Stimulated activated CD4-positive, alpha-beta T cell treated with anti-CD3 and anti-CD28 coated beads, TNF-alpha, amount 100 ng/mL, for 4 hours (primary cell): ENCODE results near the gene CDKAL1.
"Not testable (repeated sequence)": the region's sequence is repeated elsewhere in the genome, so short reads cannot be mapped to it uniquely, and the experiment has no call there.

Experiments
- DNase-seq, 3 experiments: peaks; one replicate each; pipeline ENCODE4 v3.0.0-alpha.2; 2020; ENCODE audit warnings: low read depth in 3 of 3

Gene CDKAL1

DNA sequence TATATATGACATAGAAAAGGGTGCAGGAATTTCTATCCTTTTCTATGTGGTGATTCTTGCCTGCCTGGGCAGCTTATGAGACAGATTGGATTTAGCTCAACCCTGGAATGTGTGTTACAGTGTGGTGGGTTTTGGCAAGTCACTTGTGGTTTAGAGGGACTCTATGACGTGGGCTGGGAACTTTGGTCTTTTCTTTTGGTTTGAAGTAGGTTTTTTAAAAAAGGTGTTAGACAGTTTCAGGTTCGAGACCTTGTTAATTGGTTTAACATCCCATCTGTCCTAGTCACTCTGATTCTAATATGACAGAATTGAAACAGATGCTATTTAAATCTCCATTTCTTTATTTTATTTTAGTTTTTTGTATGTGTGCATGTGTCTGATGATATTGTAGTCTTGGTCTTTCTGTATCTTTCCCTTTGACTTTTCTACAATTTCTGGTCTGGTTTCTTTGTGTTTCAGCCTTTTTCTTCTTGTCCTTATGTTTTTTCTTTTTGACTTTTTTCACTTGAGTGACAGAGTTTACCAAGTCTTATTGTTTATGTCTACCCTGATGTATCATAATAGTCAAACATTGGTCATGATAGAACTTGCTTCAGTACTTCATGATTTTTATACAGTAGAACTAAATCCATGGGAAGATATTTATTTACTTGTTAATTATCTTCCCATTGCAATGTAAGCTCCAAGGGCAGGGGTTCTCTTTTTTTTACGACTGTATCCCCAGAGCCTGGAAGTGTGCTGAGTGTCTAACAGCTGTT lies 174.3 kb downstream of the CDKAL1 start:
- no peak for DNase-seq

DNA sequence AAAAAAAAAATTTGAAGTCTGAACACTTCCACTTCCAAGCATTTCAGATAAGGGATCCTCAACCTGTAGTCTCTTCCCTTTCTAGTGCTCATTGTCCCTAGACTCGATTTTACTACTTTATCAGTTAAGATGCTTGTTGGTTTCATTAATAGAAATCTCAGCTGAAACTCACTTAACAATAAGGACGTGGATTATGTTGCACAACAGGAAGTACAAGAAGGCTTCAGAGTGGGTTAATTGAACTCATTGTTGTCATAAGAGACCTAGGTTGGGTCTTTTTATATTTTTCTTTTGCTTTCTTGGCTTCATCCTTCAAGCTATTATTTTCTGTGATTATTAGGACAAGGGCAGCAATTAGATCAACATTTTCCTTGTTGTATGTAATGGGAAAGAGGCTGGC lies 175.2 kb downstream of the CDKAL1 start:
- no peak for DNase-seq

DNA sequence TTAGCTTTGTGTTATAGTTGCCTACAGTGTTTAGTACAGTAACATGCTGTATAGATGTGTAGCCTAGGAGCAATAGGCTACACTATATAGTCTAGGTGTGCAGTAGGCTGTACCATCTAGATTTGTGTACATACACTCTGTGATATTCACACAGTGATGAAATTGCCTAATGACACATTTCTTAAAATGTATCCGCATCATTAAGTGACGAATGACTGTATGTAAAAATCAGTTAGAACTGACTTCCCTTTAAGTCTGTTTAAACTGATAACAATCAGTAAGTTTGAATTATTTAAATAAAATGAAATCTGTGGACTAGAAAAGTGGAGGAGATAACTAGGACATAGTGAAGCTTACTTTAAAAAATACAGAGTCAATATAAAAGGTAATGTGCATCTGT lies 176.1 kb downstream of the CDKAL1 start:
- no peak for DNase-seq

DNA sequence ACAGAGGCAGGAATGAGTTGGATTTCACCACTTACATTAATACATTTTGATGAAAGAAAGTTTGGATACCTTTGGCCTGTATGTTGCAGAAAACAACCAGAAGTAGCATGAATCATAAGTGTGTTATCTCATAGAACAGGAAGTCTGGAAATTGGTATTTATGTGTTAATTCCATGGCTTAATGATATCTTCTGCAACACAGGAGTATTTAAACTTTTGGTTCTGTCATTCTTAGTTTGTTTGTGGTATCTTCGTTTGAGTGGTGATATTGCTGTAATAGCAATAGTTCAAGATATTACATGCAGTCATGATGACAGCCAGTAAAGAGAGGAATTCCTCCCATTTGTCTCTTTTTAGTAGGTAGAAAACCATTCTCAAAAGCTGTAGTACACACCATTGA lies 177.3 kb downstream of the CDKAL1 start:
- no peak for DNase-seq

DNA sequence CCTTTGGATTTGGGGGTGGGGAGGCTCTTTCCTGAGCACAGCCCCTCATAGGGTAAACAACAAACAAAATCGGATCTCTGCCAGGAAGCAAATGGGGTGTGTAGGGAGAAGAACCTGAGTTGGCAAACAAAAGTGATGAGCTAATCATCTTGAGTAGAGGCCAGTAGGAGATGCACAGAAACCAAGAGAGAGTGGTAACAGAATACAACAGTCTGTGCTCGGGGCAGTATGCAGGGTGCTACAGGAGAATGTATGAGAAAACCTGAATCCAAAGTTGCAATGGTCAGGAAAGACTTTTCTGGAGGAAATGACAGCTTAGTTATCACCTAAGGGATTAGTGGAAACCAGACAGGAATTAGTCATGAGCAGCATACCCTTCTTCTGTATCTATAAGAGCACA lies 177.8 kb downstream of the CDKAL1 start:
- no peak for DNase-seq

DNA sequence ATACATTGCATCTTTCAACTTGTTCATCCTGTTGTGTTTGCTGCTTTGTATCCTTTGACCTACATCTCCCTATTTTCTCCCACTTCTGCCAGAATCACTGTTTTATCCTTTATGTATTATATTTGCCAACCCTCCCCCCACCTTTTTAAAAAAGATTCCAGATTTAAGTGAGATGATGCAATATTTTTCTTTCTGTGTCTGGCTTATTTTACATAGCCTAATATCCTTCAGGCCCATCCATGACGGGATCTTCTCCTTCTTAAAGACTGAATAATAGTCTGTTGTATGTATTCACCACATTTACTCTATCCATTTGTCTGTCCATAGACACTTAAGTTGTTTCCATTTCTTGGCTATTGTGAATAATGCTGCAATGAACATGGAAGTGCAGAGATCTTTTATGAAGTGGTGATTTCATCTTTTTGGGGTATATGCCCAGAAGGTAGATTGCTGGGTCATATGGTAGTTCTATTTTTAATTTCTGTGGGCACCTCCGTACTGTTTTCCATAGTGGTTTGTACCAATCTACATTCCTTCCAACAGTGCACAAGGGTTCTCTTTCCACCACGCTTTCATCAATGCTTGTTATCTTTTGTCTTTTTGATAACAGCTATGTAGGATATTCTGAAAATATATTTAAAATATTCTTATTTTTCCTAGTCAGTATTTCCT lies 181.0 kb downstream of the CDKAL1 start:
- no peak for DNase-seq

DNA sequence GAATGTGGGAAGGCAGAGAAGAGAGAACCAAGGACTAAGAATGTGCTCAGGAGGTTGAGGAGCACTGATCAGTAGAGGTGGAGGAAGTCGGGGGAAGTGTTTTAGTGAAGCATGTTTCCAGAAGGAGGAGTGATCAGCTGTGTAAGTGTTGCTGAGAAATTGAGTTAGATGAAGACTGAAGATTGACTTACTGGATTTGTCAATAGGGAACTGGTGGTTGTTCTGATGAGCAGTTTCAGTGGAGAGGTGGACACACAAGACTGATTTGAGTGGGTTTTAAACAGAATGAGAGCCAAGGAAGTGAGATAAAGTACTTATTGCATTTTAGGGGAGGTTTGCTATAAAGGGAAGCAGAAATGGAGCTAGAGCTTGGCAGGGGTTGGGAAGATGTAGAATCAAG lies 182.6 kb downstream of the CDKAL1 start:
- no peak for DNase-seq

DNA sequence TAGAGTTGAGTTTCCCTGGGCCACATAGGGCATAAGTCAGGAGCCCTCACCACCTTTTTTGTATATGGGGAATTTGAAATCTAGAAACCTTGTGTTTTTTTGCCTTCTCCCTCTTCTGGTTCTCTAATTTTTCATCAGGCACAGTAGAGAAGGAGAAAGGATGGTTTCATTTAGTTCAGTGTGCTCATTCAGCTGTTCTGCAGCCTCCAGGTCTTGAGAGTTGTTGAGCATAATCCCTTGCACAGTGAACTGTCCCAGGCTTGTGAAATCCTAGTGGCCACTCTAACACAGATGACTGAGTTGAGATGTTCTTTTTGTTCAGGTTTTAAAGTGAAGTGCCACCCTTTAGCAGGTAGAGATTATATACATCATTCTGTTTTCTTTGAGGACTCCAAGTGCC lies 183.5 kb downstream of the CDKAL1 start:
- no peak for DNase-seq

DNA sequence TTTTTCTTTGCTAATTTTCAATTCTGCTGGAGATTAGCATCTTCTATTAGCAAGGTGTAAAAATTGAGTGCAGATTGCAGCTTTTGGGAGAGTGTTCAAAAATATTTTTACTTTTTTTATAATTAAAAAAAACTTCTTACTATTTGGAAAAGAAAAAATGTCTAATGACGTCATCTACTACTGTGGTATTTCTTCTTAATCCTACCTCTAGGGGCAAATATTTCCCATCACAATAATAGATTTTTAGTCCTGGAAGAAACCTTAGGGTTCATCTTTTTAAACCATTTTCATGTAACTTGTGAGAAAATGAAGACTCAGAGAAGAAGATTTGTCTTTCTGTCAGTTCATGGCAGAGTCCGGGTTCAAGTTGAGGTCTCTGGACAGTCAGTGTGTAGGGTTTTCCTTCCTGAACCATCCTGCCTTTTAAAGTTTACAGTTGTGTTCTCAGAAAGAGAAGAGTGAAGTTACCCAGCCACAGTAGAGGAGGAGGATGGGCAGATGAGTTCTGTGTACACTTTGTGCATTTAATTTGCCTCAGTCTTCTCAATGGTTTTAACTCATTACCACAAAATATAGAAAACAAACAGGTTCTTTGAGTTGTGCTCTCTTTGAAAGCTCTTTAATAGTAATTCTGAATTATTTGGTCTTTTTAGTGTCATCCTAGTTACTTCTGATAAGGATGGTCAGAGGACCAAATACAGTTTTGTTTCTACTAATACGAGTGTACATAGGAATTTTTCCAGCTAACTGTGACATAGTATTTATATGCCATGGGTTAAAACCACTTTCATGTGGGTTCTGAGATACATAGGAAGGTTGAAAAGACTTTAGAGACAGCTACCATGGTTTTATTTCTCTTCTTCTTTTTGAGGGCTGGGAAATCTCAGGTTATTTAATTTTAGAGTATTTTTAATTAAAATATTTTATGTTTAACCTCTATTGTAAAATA lies 184.7 kb downstream of the CDKAL1 start:
- DNase-seq, result no peak

DNA sequence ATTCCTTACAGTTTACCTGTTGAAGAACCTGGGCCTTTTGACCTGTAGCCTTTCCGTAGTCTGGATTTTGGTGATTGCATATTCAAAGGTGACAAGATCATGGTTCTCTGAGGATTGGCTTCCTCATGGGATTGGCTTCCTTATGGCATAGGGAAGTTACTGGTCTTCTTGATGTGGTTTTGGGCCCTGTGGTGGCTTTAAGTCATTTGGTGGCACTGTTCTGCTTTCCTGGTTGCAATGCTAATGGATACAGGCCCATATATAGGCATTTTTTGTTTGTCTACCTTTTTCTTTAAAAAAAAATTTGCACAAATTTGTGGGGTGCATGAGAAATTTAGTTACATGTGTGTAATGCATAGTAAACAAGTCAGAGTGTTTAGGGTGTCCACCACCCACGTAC lies 185.7 kb downstream of the CDKAL1 start:
- no peak for DNase-seq

DNA sequence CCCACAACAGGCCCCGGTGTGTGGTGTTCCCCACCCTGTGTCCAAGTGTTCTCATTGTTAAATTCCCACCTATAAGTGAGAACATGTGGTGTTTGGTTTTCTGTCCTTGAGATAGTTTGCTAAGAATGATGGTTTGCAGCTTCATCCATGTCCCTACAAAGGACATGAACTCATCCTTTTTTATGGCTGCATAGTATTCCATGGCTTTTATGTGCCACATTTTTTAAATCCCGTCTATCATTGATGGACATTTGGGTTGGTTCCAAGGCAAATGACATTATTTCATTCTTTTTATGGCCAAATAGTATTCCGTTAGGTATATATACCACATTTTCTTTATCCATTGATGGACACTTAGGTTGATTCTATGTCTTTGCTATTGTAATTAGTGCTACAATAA lies 186.9 kb downstream of the CDKAL1 start:
- DNase-seq, result not testable (repeated sequence)

DNA sequence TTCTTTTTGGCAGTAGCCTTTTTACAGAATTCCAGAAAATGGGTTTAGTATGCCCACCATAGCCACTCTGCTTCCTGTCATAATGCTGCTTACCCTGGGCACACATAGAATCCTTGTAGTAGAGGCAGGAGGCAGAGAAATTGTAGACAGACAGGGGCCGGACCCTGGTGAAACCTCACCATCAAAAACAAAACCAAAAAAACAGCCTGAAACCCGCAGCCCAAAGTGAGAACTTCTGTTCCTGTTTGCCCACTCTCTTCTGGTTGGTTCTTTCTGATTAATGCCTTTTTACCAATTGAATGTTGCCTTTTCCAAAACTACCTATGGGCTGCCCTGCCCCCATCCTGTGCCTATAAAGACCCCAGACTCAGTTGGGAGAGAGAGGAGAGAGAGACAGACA lies 188.2 kb downstream of the CDKAL1 start:
- DNase-seq, result no peak

DNA sequence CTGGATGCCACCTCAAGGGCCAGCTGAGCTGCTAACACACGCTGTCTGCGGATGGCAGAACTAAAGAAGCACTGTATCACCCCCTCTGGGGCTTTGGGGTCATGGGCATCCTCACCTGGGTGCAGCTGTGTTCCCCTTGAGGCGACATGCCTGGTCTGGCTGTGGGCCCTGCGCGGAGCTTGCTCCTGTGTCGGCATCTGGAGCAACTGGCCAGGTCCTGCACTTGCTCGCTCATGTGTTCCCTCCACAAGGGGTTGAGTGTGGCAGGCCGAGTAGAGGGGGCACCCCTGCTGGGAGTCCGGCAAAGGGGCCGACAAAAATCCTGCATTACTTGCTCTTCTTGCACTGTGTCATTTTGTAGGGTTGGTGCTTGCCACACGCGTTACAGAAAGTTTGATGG lies 189.0 kb downstream of the CDKAL1 start:
- DNase-seq, result no peak

DNA sequence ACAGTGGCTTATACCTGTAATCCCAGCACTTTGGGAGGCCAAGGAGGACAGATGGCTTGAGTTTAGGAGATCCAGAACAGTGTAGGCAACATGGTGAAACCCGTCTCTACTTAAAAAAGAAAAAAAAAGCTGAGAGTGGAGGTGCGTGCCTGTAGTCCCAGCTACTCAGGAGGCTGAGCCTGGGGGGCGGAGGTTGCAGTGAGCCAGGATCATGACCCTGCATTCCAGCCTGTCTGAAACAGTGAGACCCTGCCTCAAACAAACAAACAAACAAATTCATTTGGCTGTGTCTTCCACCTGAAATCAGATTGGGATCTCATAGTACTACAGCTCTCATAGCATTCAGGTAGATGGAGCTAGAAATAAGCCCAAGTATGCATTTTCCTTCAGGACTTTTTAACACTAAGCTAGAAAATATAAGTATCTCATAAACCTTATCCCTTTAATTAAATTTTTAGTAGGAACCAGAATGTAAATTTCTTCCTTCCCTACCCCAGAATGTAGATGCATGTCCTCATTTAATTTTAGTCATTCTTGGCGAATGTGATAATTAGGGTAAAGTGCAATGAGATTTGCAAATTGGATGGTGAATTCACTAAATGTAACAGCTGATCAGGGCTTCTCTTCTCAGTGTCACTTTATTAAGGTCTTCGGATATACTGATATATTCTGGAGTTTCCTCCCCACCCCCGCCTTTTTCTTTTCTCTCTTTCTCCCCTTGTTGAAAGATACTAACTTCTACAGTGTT lies 190.4 kb downstream of the CDKAL1 start:
- no peak for DNase-seq

DNA sequence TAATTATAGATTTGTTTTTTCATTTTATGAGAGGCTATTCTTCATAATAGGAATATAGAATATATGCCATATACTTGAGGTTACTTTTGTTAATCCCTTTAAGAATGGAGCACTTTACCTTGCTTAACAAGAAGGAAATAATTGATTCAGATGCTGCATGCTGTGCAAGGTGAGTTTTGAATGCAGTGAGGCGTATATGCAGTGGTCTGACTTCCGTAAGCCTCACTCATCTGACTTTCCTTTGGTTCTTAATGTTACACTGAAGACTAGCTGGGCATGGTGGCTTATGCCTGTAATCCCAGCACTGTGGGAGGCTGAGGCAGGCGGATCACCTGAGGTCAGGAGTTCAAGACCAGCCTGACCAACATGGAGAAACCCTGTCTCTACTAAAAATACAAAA lies 191.0 kb downstream of the CDKAL1 start:
- DNase-seq, result not testable (repeated sequence)

DNA sequence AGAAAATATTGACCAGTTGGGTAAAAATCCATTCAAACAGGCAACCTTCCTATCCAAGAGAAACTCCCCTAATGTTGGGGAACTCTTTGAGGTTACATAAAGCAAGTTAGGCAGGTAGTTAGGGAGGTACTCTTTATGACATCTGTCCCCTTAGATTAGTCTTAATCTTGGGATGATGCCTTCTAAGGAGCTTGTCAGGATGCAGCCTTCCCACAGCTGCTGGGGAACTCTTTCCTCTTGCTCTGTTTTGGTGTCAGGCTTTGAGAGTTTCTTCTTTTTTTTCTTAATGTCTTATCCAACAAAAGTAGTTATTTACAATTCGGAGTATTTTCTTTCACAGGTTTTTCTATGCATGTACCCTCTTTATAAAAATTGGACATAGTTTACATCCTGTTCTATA lies 194.8 kb downstream of the CDKAL1 start:
- no peak for DNase-seq

DNA sequence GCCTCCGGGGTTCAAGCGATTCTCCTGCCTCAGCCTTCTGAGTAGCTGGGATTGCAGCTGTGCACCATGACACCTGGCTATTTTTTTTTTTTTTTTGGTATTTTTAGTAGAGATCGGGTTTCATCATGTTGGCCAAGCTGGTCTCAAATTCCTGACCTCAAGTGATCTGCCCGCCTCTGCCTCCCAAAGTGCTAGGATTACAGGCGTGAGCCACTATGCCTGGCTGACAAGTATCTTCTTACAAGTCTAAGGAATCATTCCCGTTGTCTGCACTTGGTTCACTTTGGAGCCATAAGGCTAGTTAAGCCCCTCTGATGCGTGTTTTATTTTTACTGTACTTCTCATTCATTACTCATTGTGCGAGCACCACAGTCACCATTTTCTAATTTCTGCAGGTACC lies 198.1 kb downstream of the CDKAL1 start:
- DNase-seq, result not testable (repeated sequence)

DNA sequence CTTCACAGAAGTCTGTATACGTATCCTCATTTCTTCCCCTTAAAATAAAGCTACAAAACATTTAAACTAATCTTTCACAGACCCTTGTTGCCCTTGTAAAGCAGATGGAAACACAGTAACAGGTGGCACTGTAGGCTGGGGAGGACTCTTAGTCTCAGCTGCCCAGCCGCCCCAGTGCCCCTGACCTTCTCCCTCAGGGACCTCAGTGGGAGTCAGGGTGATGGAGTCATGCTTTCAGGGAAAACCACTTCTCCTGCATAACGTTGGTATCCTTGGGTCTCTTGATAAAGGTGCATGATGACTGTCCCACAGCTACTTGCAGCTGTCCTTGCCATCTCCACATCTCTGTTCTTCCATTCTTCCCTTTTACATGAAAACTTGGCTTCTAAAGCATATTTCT lies 198.6 kb downstream of the CDKAL1 start:
- no peak for DNase-seq

DNA sequence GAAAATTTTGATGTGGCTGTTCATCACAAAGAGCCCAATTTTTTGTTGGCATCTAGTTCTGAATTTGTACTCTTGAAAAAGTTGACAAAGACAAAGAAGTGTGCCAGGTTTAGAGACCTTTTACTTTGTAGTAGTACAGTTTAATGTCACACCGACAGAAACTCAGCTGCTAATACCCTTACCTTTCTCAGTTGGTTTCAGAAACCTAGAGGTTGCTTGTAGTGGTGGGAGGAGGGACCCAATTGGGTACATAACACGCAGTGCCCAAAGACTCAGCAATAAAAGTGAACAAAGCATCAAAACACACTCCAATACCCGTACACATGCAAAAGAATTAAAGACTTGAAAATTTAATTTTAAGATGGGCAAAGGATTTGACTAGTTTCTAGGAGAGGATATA lies 203.7 kb downstream of the CDKAL1 start:
- DNase-seq, result no peak

DNA sequence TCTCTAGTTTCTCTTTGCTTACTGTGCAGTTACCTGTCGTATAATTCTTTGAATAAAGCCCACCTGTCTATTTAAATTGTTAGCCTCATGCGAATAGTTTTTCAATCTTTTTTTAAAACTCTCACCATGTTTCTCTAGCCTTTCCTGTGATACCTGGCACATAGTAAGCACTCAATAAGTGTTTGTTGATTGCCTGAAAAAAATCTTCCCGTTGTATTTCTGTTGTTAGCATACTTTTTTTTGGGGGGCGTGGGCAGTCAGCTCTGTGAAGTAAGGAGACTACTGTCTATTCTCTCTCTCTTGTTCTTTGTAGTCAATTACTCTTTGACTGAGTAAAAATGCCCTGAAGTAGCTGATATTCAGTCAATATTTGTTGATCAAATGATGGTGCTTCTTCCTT lies 205.8 kb downstream of the CDKAL1 start:
- DNase-seq, result no peak

DNA sequence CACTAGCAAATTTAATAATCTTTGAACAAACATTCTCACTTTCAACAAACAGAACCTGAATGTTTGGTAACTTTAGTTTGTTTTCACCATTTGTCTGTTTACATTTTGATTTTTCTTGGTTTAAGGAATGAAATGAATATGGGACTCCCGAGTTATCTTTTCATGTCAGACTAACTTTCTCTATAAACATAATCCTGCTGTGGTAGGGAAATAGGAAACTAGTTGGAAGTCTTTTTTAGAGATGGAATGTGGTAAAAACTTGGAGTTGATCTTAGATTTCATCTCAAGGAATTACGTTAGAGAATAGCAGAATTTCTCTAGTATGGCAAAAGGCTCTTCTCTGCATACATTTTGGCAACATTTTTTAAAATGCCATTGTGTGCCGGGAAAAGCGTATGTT lies 206.5 kb downstream of the CDKAL1 start:
- DNase-seq, result no peak

DNA sequence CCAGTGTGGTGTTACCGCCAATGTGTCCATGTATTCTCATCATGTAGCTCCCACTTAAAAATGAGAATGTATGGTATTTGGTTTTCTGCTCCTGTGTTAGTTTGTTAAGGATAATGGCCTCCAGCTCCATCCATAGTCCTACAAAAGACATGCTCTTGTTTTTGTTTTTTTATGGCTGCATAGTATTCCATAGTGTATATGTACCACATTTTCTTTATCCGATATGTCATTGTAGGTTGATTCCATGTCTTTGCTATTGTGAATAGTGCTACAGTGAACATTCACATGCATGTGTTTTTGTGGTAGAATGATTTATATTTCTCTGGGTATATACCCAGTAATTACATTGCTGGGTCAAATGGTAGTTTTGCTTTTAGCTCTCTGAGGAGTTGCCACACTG lies 207.2 kb downstream of the CDKAL1 start:
- DNase-seq, result no peak
